ENCODE measurements around the gene TEX48. TPM values are rescaled to one million over a fixed set of nuclear protein-coding genes. Genes with fewer than 3 reads are reported as not detected.

TEX48 gene
- total RNA-seq, 2 donors from 2014 or later: not detected

DNA sequence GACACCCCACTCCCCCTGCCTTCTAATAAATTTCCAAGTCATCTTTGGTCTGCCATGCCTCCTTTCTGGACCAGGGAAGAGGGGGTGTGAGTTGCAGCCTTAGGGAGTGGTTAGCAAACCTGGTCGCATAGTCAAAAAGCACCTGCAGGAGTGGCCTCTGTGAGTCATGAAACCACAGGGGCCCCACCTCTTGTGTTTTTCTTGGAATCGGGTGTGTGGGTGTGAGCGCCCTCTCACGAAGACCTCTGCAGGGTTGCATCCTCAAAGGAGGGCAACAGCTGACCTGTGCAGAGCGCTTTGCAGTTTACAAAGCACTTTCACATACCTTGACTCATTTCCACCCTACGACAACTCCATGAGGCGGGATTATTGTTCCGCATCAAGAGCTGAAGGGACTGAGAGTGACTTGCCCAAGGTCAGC, 36.8 kb upstream of the TEX48 start:
- H3K27me3 ChIP-seq: no peaks in the 10 kb centered on the region
- H3K4me1 ChIP-seq: no peaks in the 10 kb centered on the region
- peaks cover 0 to 5% of the 10 kb centered on the region in 2 donors for H3K9me3 ChIP-seq
- no peak overlapping the region for H3K27ac ChIP-seq
- H3K36me3 ChIP-seq: no peaks in the 10 kb centered on the region
- TF ChIP-seq, protein P1, sequence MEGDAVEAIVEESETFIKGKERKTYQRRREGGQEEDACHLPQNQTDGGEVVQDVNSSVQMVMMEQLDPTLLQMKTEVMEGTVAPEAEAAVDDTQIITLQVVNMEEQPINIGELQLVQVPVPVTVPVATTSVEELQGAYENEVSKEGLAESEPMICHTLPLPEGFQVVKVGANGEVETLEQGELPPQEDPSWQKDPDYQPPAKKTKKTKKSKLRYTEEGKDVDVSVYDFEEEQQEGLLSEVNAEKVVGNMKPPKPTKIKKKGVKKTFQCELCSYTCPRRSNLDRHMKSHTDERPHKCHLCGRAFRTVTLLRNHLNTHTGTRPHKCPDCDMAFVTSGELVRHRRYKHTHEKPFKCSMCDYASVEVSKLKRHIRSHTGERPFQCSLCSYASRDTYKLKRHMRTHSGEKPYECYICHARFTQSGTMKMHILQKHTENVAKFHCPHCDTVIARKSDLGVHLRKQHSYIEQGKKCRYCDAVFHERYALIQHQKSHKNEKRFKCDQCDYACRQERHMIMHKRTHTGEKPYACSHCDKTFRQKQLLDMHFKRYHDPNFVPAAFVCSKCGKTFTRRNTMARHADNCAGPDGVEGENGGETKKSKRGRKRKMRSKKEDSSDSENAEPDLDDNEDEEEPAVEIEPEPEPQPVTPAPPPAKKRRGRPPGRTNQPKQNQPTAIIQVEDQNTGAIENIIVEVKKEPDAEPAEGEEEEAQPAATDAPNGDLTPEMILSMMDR (IDR thresholded peaks at IDR 0.05): no peak
- H3K4me3 ChIP-seq: no peak overlapping the region
- DNase-seq (ENCODE audit: low spot score): no peak

DNA sequence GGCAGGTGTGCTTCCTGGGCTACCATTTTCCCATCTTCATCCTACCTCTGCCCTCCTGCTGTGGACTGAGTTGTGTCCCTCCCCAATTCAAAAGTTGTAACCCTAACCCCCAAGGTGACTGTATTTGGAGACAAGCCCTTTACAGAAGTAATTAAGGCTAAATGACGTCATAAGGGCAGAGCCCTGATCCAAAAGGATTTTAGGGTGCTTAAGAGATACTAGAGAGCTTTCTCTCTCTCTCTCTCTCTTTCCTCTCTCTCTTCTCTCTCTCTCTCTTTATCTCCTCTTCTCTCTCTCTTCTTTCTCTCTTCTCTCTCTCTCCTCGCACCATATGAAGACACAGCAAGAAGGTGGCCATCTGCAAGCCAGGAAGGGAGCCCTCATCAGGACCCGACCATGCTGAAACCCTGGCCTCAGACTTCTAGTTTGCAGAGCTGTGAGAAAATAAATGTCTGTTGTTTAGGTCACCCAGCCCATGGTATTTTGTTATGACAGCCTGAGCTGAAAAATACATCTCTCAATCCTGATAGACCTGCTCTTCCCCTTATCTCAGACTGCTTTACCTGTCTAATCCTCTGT, 36.0 kb upstream of the TEX48 start:
- H3K36me3 ChIP-seq: no peaks in the 10 kb centered on the region
- H3K27ac ChIP-seq: no peak overlapping the region
- no peaks in the 10 kb centered on the region for H3K4me1 ChIP-seq
- DNase-seq (ENCODE audit: low spot score): no peak
- H3K9me3 ChIP-seq: peaks cover 0 to 5% of the 10 kb centered on the region in 2 donors
- TF ChIP-seq, protein P1 (IDR thresholded peaks at IDR 0.05): no peak
- no peak overlapping the region for H3K4me3 ChIP-seq
- no peaks in the 10 kb centered on the region for H3K27me3 ChIP-seq

DNA sequence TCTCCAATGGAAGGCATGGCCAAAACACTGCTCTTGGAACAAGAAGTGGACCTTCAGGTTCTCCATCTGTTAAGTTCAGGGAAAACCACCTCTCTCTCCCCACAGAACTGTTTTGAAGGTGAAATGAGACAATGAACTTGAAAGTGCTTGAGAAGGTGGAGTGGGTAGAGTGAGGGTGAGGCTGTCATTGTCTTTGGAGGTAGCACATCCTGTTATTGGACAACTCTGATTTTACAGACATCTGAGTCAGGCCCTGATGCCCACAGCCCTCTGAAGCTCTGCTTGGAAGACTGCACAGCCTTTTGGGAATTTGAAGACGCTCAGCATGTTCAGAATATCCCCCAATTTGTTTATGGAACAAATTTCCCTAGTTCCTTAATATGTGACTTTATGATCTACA, 27.6 kb upstream of the TEX48 start:
- TF ChIP-seq, protein P1 (IDR thresholded peaks at IDR 0.05): no peak
- Histone ChIP-seq H3K36me3 (no peaks in the 10 kb centered on the region), H3K27ac (no peak overlapping the region), H3K9me3 (no peaks in the 10 kb centered on the region), H3K4me3 (no peak overlapping the region), H3K27me3 (peaks cover 0 to 2% of the 10 kb centered on the region in 2 donors), H3K4me1 (no peaks in the 10 kb centered on the region)
- DNase-seq (ENCODE audit: low spot score): no peak

DNA sequence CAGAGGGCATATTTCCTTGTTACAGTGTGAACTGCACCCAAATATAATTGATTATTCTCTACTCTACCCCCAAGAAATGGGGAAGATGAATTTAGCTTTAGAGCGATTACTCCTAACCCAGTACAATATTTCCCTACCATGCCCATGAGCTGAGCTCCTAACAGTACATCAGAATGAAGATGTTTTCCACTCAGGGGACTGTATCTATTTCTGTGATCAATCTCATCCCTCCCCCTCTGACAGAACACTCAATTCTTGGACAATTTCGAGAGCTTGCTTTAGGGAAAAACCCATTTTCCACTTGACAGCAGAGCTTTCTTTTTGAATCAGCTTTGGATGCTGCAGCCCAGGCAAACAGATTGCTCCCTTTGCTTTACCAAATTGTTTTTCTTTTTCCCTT, 24.7 kb upstream of the TEX48 start:
- H3K36me3 ChIP-seq: no peaks in the 10 kb centered on the region
- H3K27me3 ChIP-seq: peaks cover 0 to 2% of the 10 kb centered on the region in 2 donors
- no peak overlapping the region for H3K27ac ChIP-seq
- DNase-seq (ENCODE audit: low spot score): no peak
- no peaks in the 10 kb centered on the region for H3K9me3 ChIP-seq
- no peaks in the 10 kb centered on the region for H3K4me1 ChIP-seq
- TF ChIP-seq, protein P1 (IDR thresholded peaks at IDR 0.05): no peak
- H3K4me3 ChIP-seq: no peak overlapping the region

GRCh38 chr9:114701988-114702387, 20.0 kb upstream of the TEX48 start:
- Histone ChIP-seq H3K4me1 (no peaks in the 10 kb centered on the region), H3K27ac (no peak overlapping the region), H3K27me3 (no peaks in the 10 kb centered on the region), H3K4me3 (no peak overlapping the region), H3K36me3 (no peaks in the 10 kb centered on the region), H3K9me3 (peaks cover 0 to 9% of the 10 kb centered on the region in 2 donors)
- no peak for DNase-seq (ENCODE audit: low spot score)
- TF ChIP-seq, protein P1 (IDR thresholded peaks at IDR 0.05): no peak

DNA sequence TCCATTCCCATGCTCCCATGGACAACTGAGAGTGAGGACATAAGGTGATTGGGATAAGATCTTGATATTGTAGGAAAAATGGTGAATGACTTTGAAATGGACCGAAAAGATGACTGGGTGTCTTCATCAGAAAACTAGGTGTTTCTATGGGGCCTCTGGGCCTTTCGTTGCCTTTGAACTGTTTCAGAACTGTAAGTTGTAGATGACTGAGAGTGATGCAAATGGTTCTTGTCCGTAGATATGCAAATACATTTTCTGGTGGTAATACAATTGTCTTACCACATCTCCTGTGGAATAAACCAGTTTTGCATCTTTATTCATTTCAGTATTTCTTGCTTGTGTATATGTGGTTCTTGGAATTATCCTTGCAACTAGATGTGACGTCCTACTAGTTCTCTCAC, 16.0 kb upstream of the TEX48 start:
- DNase-seq (ENCODE audit: low spot score): no peak
- TF ChIP-seq, protein P1 (IDR thresholded peaks at IDR 0.05): no peak
- no peaks in the 10 kb centered on the region for H3K36me3 ChIP-seq

More for the DNA sequence above, 16.0 kb upstream of the TEX48 start:
- H3K27ac ChIP-seq: no peak overlapping the region
- H3K27me3 ChIP-seq: no peaks in the 10 kb centered on the region
- peaks cover 0 to 9% of the 10 kb centered on the region in 2 donors for H3K9me3 ChIP-seq
- no peak overlapping the region for H3K4me3 ChIP-seq
- H3K4me1 ChIP-seq: no peaks in the 10 kb centered on the region
